GM19438 (cell line): ENCODE measurements around the gene BMAL1.

Experiments used
- ATAC-seq: cut with Tn5 transposase; IDR thresholded peaks from one replicate; pipeline ENCODE4 v1.9.1; 2021; ENCODE audit warnings: low read depth; ENCODE audit not compliant: unreplicated experiment

The BMAL1 gene

DNA sequence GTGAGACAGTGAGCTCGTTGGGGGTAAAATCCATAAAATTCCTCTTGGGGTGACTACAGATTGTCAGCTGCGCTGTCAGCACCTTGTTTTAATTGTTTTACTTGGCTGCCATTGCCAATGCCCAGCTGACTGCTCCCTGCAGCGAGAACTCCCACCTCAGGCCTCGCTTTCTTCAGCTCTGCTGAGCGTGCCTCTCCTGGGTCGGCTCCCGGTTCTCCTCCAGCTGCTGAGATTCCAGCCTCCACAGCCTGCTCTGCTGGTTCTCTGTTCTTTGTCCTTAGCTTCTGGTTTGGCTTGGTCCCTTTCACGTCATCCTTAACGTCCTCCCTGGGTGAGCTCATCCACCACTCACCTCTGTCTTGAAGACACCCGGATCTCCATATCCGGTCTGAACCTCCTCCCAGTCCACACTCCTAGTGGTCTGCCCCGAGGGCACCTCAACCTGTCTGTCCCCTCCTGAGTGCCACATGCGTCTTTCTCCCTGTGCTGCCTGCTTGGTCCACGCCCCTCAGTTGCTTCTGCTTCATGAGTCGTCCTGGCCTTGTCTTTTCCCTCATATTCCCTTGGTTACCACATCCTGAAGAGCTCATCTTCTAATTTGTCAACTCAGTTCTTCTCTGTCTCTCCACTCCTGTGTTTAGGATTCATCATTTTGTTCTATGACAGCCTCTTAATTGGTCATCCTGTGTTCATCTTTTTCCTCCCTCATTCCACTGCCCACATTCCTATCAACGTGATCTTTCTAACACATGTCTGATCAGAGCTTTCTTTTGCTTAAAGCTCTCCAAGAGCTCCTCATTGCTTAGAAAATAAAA is 35.6 kb downstream of the BMAL1 start:
- no peak for ATAC-seq

DNA sequence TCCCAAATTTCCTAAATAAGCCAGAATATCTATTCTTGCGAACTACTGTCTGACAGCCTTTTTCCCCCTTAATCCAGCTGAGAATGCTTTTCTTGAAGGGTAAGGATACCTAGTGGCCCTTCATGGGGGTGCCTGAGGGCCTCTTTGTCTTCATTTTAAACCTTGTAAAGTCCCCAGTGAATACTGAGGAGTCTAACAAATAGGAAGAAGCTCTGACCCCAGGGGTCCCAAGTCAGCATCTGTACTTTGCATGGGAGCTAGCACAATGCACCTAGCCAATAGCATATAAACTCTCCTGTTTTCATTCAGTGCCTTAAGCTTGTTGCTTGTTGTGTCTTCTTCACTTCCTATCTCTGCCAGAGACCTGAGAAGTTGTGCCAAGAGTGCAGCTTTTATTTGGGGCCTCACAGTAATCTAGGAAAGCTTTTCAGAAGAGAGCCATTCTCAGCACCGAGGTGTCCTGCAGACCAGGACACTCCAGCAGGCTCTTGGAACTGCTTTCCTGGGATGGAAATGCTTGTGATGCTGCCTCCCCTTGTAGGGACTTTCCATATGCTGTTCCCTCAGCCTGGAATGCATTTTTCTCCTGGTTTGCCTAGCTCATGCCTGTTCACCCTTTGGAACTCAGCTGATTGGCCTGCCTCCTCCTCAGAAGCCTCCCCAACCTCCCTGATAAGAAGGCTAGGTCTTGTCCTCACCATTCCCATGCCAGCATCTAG is 37.2 kb downstream of the BMAL1 start:
- no peak for ATAC-seq

DNA sequence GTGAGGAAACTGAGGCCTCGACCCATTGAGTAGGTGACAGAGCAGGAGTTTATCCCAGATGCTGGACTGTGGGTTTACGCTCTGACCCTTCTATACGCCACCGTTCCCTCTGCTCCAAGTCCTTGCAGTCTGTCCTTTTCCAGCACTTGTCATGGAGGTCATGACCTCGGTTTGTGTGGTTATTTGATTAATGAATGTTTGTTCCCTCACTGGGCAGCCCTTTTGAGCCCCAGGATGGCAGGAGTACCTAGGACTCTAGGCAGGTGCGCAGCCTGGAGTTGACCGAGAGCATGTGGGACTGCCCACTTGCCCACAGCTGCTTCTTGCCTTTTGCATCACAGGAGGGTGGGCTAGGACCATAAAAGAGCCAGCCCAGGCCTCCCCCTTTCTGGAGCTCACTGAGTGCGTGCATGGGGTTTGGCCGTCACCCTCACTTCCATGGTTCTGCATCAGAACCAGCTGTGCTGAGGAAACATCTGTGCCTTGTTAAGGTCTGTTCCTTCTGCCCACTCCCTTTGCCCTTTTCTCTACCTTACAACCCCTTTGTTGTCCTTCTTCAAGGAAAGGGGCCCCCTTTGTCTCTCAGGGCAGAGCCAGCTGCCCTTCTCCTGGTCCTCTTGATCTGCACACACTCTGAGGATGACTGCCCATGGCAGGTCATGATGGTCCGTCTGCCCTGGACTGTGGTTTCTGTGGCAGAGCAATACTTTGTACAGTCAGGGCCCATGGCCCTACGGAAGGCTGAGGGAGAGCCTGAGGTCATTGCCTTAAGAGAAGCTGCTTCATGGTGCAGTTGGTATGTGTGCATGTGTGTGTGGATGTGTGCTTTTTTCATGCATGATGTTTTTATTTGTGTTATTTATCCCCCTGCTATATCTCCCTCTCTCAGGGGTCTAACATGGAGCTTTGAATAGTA is 38.2 kb downstream of the BMAL1 start:
- no peak for ATAC-seq

DNA sequence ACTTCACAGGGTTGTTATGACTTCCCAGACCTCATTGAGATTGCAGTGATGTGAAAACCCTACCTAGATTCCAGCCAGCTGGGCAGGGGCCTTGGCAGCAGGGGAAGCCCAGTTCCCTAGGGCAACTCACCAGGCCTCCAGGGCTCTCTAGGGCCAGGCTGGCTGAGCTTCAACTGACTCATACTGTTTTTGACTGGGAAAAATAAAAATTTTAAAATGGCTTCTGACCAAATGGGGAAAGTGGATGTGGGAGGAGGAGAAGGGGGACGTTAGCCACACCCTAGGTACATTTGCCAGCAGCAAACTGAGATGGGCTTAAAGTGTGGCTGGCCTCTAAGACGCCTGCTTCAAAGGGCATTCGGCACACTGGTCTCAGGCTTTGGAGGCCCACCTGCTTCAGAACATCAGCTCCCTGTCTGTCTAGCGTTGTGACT is 39.0 kb downstream of the BMAL1 start:
- no peak for ATAC-seq

DNA sequence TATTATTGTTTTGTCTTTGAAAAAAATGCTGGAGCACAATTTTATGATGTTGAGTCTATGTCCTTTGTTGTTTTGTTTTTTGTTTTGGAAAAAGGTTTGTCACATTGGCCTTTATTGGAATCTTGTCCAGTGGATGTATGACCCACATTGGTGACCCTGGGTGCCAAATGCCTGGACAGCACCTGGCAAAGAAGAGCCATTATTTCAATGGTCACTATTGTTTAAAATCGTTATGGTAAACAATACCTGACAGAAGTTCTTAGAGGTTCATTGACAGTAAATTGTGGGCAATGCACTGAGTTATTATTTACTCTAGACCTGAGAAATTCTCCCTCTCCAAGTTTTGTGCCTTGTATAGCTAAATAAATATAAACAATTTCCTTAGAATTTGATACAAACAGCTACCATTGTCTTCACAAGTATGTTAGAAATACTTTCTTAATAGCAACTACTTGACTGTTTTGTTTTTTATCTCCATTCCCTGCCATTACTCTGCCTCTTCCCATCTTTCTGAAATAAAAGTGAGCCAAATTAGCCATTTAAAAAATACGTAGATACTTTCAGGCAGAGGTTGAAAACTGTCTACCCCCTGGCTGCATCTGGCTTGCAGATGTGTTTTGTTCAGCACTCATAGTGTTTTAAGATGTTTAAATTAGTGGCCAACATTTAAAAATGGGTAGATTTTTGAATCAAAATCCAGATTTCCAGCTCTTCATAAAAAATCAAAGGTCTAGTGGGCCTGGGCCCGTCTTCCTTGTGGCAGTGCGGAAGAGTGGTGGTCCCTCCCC is 39.9 kb downstream of the BMAL1 start:
- no peak for ATAC-seq

DNA sequence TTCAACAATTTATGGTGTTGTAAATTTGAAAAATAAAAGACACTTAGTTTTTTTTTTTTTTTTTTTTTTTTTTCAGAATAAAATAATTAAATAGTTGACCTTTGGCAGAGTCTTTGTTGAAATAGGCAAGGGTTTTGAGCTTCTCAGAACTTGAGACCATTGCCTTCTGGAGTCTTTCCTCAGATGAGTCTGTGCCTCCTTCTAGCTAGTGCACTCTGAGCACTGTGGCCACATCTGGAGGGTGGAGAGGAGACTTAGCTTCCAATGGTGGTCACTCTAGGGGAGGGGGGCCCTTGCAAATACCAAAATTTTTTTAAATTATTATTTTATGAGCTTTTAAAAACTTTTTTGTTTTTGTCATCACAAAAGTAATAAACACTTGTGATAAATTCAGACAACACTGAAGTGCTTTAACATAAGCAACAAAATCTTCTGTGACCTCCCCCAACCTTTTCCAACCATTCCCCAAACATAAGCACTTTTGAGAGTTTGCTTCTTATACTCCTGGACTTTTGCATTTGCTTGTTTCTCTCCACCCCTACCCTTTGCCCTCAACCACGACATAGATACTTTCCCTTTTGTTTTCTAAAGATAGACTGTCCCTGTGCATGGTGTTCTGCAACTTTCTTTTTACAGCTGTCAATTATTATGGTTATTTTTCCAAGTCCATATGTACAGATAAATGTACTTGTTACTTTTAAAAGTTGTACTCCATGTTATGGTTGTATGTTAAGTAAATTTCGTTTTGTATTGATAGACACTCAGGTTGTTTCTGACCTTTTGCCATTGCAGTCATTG is 41.1 kb downstream of the BMAL1 start:
- ATAC-seq: peak; percentile 79

DNA sequence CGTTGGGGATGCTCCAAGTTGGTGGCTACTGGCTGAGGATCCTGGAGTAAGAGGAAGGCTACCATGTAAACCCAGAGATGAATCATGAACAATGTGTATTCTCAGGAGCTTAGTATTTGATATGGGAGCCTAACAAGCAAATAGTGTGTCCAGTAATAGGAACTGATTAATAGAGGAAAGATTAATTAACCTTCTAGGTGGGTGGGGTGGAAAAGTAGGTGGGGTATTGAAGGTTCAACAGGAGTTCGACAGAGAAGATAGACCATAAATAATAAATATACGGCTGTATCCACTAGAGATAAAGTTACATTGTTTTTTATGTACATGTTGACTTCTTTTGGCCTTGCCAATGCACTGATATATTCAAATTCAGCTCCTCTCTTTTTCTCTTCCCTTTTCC is 43.1 kb downstream of the BMAL1 start:
- no peak for ATAC-seq

DNA sequence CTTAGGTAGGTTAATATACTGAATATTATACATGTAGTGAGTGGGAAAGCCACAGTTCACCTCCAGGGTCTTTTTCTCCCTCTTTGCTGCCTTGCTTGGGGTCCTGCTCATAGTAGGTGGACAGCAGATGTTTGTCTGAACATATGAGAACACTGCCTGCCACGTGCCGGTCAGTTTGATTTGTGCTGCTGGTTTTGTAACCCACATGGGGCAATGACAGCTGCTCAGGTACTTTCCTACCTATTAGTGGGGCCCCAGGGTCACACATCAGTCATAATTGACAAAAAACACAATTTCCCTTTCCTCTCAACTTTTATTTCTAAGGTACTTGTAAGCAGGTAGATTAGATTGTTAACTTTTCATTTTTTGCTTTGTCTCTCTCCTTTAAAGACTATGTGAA is 43.8 kb downstream of the BMAL1 start:
- ATAC-seq: no peak

DNA sequence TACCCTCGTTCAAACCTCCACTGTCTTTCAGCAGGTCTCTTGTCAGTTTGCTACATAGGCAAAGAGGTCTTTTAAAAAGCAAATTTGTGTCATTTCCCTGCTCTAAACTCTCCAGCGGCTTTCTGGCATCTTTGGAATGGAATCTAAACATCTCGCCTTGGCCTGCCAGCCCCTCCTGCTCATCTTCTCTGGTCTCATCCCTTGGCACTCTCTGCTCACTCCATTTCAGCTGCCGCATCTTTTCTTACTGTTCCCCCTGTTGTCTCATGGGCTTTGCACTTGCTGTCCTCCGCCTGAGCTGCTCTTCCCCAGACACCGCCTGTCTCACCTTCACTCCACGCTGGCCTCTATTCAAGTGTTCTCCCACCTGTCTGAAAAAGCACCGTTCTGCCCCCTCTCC is 46.6 kb downstream of the BMAL1 start:
- ATAC-seq: no peak

DNA sequence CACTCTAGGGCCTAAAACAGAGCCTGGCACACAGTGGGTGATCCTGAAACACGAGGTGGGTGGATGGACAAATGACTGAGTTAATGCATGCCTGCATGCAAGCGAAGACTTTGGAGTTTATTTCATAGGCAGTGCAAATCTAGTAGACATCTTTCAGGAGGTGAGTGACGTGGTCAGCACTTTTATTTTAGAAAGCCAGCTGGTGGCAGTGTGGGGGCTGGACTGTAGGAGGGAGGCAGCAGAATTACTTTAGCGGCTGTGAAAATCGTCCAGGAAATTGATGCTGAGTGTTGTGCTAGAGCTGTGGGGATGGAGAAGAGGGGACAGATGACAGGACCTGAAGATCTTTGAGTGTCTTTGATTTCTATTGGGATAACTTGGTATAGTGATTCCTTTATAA is 47.1 kb downstream of the BMAL1 start:
- ATAC-seq: no peak

DNA sequence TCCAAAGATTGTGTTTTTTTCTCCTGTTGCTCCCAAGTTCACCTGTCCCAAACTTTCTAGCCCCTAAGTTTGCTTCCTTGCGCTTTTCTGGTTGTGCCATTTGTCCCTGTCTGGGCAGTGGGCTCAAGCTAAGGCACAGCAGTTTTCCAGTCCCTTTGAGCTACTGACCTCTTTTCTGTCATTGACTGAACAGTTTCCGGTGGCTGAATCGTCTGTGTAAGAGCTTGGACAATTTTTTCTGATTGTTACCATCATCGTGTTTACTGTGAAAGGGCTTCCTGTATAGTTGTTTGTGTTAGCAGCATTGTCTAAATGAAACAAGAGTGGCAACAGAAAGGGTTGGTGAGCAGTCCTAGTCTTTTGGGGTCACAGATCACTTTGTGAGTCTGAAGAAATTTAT is 49.8 kb downstream of the BMAL1 start:
- no peak for ATAC-seq

DNA sequence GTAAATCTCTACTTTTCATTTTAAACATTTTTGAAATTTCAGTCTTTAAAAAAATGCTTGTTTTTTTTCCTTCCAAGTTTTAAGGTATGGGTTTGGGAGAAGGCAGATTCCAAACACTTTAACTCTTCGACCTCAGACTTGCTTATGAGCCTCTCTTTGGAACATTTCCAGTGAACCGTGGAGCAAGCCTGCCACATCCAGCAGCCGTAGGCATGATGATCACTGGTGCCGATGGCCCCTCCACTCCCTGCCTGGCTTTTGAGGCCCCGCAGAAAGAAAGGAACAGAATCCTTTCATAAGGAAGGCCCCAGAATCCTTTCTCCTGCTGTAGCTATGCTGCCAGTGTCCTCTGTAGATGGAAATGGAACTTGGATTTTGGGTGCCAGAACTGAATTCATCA is 50.7 kb downstream of the BMAL1 start:
- no peak for ATAC-seq

DNA sequence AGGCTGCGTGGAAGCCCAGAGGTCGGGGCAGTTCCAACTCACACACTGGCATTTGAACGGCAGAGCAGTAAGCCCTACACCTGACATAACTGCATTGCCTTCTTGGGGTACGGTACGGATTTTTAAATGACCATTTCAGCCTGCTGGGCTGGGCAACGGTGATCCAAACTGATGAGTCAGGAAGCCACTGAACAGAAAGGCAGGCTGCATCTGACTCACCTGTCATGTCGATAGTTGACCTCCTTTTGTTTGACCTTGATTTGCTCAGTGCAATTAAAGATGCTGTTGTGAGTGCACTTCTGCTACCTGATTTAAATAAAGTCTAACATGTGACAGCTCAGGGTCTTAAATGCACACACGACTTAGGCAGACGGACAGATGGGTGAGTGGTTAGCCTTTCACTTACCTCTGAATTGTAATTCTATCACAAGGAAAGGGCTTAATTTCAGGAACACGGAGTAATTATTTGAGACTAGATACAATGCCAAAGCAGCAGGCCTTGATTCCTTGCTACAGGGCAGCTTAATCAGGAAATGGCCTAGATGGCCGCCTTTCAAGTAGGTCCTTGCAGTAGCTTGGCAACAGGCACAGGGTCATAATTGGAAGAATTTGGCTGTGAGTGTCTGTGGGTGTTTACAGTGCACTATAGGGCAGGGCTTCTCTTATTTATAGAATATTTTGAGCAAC is 52.2 kb downstream of the BMAL1 start:
- no peak for ATAC-seq

DNA sequence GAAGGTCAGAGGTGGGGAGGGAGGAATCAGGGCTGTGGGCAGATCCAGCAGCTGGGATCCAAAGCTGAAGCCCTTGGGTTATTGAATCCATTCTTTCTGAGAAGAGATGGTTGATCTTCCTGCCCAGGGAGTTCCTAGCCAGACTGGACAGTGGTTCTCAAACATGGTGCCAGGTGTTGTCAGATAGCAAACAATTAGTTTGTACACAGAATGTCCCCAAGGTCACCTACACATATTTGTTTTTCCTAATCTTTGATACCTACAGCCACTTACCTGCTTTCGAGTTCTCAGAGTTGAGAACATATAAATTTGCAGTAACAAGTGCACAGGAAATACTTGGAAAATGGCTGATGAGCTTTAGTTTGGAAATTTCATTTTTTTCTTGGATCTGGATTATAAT is 54.5 kb downstream of the BMAL1 start:
- no peak for ATAC-seq

DNA sequence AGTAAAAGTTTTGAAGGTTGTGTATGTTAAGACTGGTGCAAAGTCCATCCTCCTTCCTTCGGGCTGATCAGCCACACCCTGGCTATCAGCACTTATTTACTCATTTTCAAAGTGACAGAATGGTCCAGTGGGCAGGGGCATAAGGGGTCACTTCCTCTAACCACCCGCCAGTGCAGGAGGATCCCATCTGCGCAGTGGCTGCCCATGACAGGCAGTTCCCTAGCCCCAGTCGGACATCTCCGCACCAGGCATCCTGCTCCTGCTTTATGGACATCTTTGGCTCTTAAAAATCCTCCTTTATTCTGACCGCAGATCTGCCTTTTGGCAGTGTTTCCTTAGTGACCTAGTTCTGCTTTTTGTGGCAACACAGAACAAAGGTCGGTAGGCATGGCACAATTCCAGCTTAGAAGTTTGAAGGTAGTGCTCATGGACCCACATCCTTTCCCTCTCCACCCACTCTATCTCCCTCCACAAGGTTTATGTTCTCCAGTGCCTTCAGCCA is 55.9 kb downstream of the BMAL1 start:
- ATAC-seq: no peak

DNA sequence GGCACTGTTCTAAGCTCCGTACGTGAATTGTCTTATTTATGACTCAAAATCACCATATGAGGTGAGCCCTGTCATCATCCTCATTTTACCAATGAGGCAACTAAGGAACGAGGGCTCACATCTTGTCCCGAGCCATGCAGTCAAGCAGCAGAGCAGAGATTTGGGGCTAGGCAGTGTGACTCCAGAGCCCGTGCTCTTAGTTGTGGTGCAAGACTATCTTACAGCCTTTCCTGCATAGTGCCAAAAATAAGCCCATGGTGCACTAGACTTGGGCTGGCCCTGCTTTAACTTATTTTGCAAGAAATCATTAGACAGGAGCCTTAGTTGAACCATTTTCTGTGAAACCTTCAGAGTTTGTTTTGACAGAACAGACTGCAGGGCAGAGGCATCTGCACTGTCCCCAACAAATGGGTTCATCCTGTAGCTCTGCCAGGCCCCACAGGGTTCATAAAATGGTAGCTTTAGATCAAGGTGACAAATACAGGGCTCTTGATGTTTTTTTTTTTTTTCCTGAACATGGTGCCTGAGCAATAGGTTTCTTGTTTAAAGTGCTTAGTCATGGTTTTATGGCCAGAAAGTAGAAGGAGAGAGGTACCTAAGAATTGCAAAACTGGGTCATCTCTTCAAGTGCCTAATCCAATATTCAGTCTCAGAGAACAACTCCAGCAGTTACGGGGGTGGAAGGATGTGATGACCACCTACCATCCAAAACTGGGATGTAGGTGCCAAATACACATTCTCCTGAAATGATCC is 56.6 kb downstream of the BMAL1 start:
- no peak for ATAC-seq

DNA sequence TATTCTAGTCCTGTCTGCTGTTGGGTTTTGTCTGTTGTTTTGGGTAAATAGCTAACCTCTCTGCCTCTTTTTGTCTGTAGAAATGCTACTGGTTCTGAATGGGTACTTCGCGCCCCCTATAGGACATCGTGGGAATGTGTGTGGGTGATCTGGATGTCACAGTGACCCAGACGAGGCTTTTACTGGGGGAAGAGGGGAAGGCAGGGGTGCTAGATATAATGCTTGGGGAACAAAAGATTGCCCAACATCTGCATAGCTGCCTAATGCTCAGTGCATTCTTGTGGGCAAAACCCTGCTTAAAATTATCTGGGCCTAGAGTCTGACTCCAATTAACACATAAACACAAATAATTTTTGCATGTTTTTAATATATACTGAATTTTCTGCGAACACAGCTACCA is 57.7 kb downstream of the BMAL1 start:
- ATAC-seq: no peak

DNA sequence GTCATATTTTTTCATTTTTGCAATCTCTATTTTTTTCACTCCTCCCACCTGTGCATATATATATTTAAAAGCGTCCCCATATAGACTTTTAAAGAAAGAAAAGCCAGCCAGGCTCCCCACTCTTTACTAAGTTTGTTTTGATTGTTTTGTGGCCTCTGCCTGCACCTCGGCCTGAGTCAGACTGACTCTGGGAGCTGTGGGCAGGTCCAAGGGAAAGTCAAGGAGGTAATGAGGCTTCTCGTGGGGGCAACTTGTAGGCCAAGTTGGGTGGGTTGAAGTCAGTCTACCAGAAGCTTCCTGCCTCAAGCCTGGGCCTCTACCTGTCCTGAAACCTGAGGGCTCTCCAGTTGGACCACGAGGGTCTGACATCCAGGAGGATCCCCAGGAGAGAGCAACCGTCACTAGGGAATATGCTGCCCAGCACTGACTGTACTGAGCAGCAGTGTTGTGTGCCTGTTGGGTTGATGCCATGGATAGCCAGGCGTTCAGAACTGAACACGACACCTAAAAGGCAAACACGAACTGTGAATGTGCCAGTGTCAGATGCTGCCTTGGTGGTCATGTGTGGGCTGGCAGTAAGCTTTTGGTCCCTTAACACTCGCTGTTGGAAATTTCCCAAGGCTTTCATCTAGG is 58.8 kb downstream of the BMAL1 start:
- no peak for ATAC-seq
